Measurements from ENCODE around the gene SLC26A8.

- no peak for TF ChIP-seq POLR2A (IDR thresholded peaks at IDR 0.05; ENCODE audit: insufficient read depth in 1 of 2, low read depth in 2 of 2, low read length in 2 of 2)
- TF ChIP-seq ZBTB49 (CRISPR knock-in tag; IDR thresholded peaks at IDR 0.05; ENCODE audit: borderline replicate concordance), result no peak
- TF ChIP-seq TBP (CRISPR knock-in tag; IDR thresholded peaks at IDR 0.05), result no peak
- no peak for TF ChIP-seq MAZ (IDR thresholded peaks at IDR 0.05; ENCODE audit: borderline replicate concordance, low read depth, low read length)
- TF ChIP-seq MAZ (CRISPR knock-in tag; IDR thresholded peaks at IDR 0.05; ENCODE audit: low read depth), result no peak
- TF ChIP-seq CTCF (CRISPR knock-in tag; IDR thresholded peaks at IDR 0.05), result no peak
Measured at GRCh38 chr6:35929601-35930000, 94.8 kb downstream of the SLC26A8 start.
